CD4-positive, alpha-beta T cell (primary cell): Measurements from ENCODE around the gene FOXD2. TPM values are rescaled to one million over a fixed set of nuclear protein-coding genes. Genes with fewer than 3 reads are reported as not detected.

Experiments used
- ATAC-seq: fragments of 200-7000 bp; cut with Tn5 transposase; one replicate; pipeline ENCODE4 v1.10.0; 2022; ENCODE audit warnings: mild to moderate bottlenecking; ENCODE audit not compliant: poor library complexity
- CTCF ChIA-PET: fragments of 350-600 bp; sonication (Branson Sonifier 250); formaldehyde crosslinking; loops from one replicate; lab custom pipeline; 2021; ENCODE audit warnings: antibody characterized with exemption, inconsistent platforms; lab: Charles Lee
- POLR2A ChIA-PET: fragments of 350-600 bp; sonication (Branson Sonifier 250); formaldehyde crosslinking; loops from one replicate; lab custom pipeline; 2021; ENCODE audit warnings: antibody characterized with exemption, inconsistent platforms; lab: Charles Lee
- DNase-seq, 14 experiments: peaks; one replicate each; pipeline ENCODE4 v3.0.0-alpha.2; 2013 to 2020; ENCODE audit warnings: mixed read lengths in 2 of 14
- H3K27ac ChIP-seq, 2 donors: one replicate each; pipeline versions ENCODE4 v1.5.1 to v1.7.0; 2013; ENCODE audit warnings: low read length in 2 of 2, low read depth in 1 of 2, mild to moderate bottlenecking in 1 of 2
- H3K27me3 ChIP-seq, 2 experiments: 1 replicate in 1 of 2; 2 replicates in 1 of 2; pipeline versions ENCODE4 v1.6.1 to v1.7.0; 2013; ENCODE audit warnings: low read length in 2 of 2, control low read depth in 1 of 2, mild to moderate bottlenecking in 1 of 2, moderate library complexity in 1 of 2; ENCODE audit not compliant: insufficient read depth in 2 of 2, control insufficient read depth in 1 of 2
- H3K36me3 ChIP-seq: one replicate; pipeline ENCODE4 v1.6.1; 2013; ENCODE audit warnings: low read length, control low read depth; ENCODE audit not compliant: insufficient read depth
- H3K4me1 ChIP-seq: one replicate; pipeline ENCODE4 v1.6.1; 2013; ENCODE audit warnings: low read length, control low read depth; ENCODE audit not compliant: insufficient read depth
- H3K4me3 ChIP-seq: one replicate; pipeline ENCODE4 v1.5.1; 2013; ENCODE audit warnings: mild to moderate bottlenecking, low read length, moderate library complexity
- H3K9me3 ChIP-seq, 2 experiments: 1 replicate in 1 of 2; 2 replicates in 1 of 2; pipeline versions ENCODE4 v1.6.1 to v1.7.0; 2013; ENCODE audit warnings: low read length in 2 of 2, mild to moderate bottlenecking in 2 of 2, control low read depth in 1 of 2, moderate library complexity in 1 of 2; ENCODE audit not compliant: control insufficient read depth in 1 of 2, insufficient read depth in 1 of 2
- H3K27ac Mint-ChIP-seq: one replicate; pipeline ENCODE4 v1.8.0; 2020; ENCODE audit warnings: mixed read lengths
- H3K27me3 Mint-ChIP-seq: one replicate; pipeline ENCODE4 v1.8.0; 2021; ENCODE audit warnings: mixed read lengths
- H3K36me3 Mint-ChIP-seq: one replicate; pipeline ENCODE4 v1.8.0; 2021; ENCODE audit warnings: low read depth, mixed read lengths
- H3K4me1 Mint-ChIP-seq: one replicate; pipeline ENCODE4 v1.8.0; 2021; ENCODE audit warnings: low read depth, mixed read lengths
- H3K4me3 Mint-ChIP-seq: one replicate; pipeline ENCODE4 v1.8.0; 2020; ENCODE audit warnings: mild to moderate bottlenecking, mixed read lengths
- H3K9me3 Mint-ChIP-seq: one replicate; pipeline ENCODE4 v1.8.0; 2020; ENCODE audit warnings: mixed read lengths
- CTCF ChIP-seq: fragments of 200-600 bp; IDR thresholded peaks from one replicate; pipeline ENCODE4 v1.8.0; 2022; ENCODE audit warnings: antibody characterized with exemption, mild to moderate bottlenecking
- intact Hi-C, 2 experiments: fragments of 100-400 bp; cut with DNase I in 1 of 2; cut with micrococcal nuclease in 1 of 2; formaldehyde crosslinking; loops; one replicate each; pipeline versions ENCODE4 v1.15.1 to v1.9.0; 2023 to 2025; cut with DNase I, micrococcal nuclease
- total RNA-seq, 174 experiments: library from RNA in 2 of 174; stranded (reverse) in 2 of 174; gene quantifications; one replicate each; pipeline ENCODE4 v1.2.3 and lab custom pipeline; 2021 to 2026

The FOXD2 gene
- total RNA-seq, 2 experiments from 2014 or later, result 0.22 to 0.34 TPM

DNA sequence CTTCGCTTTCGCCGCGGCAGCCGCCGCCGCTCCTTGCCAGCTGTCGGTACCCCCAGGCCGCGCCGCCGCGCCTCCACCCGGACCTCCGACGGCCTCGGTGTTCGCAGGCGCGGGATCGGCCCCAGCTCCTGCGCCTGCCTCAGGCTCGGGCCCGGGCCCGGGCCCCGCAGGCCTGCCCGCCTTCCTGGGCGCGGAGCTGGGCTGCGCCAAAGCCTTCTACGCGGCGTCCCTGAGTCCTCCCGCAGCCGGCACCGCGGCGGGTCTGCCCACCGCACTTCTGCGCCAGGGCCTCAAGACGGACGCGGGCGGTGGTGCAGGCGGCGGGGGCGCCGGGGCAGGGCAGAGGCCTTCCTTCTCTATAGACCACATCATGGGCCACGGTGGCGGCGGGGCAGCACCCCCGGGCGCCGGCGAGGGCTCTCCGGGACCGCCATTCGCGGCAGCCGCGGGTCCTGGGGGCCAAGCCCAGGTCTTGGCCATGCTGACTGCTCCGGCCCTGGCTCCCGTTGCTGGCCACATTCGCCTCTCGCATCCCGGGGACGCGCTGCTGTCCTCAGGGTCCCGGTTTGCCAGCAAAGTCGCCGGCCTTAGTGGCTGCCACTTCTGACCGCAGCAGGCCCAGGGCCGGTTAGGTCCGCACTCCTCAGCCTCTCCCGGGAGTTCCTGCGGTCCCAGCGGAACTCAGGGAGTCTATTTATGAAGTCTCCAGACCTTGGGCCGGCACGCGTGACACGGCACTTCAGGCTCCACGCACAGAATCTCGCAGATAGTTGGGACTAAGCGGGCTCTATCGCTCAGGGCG is 1.4 kb downstream of the FOXD2 start:
- peak in 4 of 14 experiments; percentile 10 to 51 (median 26) for DNase-seq
- POLR2A ChIA-PET, result interaction anchor here (1.2 kb wide), 1 partner anchor 106 kb away, joined by 4 read pairs; the partner anchor contains the start of gene CMPK1
- H3K9me3 Mint-ChIP-seq, result no peaks in the 10 kb centered on the region

DNA sequence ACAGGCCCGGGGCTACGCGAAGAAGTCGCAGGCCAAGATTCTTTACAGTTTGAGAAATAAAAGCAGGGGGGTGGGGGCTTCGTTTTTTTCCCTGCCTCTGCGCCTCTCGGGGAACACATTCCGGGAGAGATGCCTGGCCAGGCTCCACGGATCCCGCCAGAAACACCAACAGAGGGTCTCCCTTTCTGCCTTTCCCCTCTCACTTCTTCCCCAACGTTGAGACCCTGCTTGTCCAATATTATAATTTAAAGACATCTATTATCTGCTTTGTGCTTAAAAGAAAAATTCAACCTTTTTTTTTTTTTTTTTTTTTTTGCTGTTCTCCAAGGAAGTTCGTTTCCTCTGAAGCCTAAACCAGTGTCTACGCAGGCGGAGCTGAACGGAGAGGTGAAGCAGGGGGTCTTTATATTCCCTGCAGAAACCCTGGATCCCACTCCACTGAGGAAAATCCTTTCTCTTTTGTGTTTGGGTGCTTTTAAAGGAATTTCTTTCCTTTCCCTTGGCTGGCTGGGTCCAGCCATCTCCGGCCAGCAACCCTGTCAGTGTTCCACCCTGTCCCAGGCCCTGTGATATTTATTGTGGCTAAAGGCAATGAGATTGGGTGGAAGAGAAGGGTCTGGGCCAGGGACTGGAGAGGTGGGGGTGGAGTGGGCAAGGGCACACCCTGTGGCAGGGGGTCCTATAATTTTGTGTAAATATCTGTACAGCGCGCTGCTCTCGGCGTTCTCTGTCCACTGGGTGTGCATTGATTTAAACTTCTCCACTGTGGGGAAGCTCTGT is 2.2 kb downstream of the FOXD2 start:
- H3K27me3 ChIP-seq, result peaks cover 54 to 61% of the 10 kb centered on the region in 2 experiments
- CTCF ChIA-PET, result no interaction called here
- Mint-ChIP-seq H3K4me1 (peaks cover 22% of the 10 kb centered on the region), H3K4me3 (no peak overlapping the region), H3K27ac (no peak overlapping the region), H3K9me3 (no peaks in the 10 kb centered on the region), H3K27me3 (peaks cover 20% of the 10 kb centered on the region), H3K36me3 (no peaks in the 10 kb centered on the region)
- H3K9me3 ChIP-seq, result peaks cover 6 to 23% of the 10 kb centered on the region in 2 experiments
- no peaks in the 10 kb centered on the region for H3K36me3 ChIP-seq
- no peak for ATAC-seq
- DNase-seq, result no peak
- POLR2A ChIA-PET, result no interaction called here
- intact Hi-C loops, result loop anchor here (5.0 to 10.0 kb wide), 4 partner anchors 125 to 715 kb away; partner anchors contain the start of gene STIL (in 2 of the 2)
- H3K4me1 ChIP-seq, result peaks cover 45% of the 10 kb centered on the region
- H3K4me3 ChIP-seq, result no peak overlapping the region
- no peak overlapping the region for H3K27ac ChIP-seq
- TF ChIP-seq CTCF, result no peak

More for the DNA sequence above, 1.4 kb downstream of the FOXD2 start:
- Histone ChIP-seq H3K36me3 (no peaks in the 10 kb centered on the region), H3K4me1 (peaks cover 40% of the 10 kb centered on the region), H3K9me3 (peaks cover 3 to 18% of the 10 kb centered on the region in 2 experiments), H3K4me3 (no peak overlapping the region), H3K27ac (no peak overlapping the region), H3K27me3 (peaks cover 48 to 53% of the 10 kb centered on the region in 2 experiments)
- CTCF ChIA-PET, result no interaction called here
- intact Hi-C loops, result loop anchor here (5.0 to 10.0 kb wide), 4 partner anchors 124 to 714 kb away; partner anchors contain the start of gene STIL (in 2 of the 2)
- no peak for ATAC-seq
- Mint-ChIP-seq H3K36me3 (no peaks in the 10 kb centered on the region), H3K27me3 (peaks cover 28% of the 10 kb centered on the region), H3K27ac (no peak overlapping the region), H3K4me3 (no peak overlapping the region), H3K4me1 (peaks cover 22% of the 10 kb centered on the region)
- TF ChIP-seq CTCF, result no peak

GRCh38 chr1:47440599-47441081 is 2.8 kb downstream of the FOXD2 start:
- H3K36me3 Mint-ChIP-seq, result no peaks in the 10 kb centered on the region
- H3K27ac Mint-ChIP-seq, result no peak overlapping the region
- ChIA-PET POLR2A (no interaction called here), CTCF (no interaction called here)
- peaks cover 15% of the 10 kb centered on the region for H3K27me3 Mint-ChIP-seq
- Histone ChIP-seq H3K36me3 (no peaks in the 10 kb centered on the region), H3K4me1 (peaks cover 50% of the 10 kb centered on the region), H3K27ac (no peak overlapping the region), H3K9me3 (peaks cover 6 to 29% of the 10 kb centered on the region in 2 experiments), H3K27me3 (peaks cover 60 to 67% of the 10 kb centered on the region in 2 experiments), H3K4me3 (no peak overlapping the region)
- no peak for ATAC-seq
- H3K4me1 Mint-ChIP-seq, result peaks cover 26% of the 10 kb centered on the region
- TF ChIP-seq CTCF, result no peak
- no peaks in the 10 kb centered on the region for H3K9me3 Mint-ChIP-seq
- H3K4me3 Mint-ChIP-seq, result no peak overlapping the region
- DNase-seq, result no peak
- intact Hi-C loops, result no loop called here
